ENCODE data around the gene LRRC45.

- no peak for TF ChIP-seq CTCF (IDR thresholded peaks at IDR 0.05)
- TF ChIP-seq POLR2A (IDR thresholded peaks at IDR 0.05) = peak in 1 of 2 donors; percentile 20
Measured at GRCh38 chr17:81991684-81992305, 31.3 kb upstream of the LRRC45 start.

Data from uterus (tissue), 2 donors.